Activated CD8-positive, alpha-beta memory T cell treated with anti-CD3 and anti-CD28 coated beads for 36 hours (primary cell): ENCODE results near the gene TMX3. TPM values are rescaled to one million over a fixed set of nuclear protein-coding genes. Genes with fewer than 3 reads are reported as not detected.

Source experiments
- CTCF ChIA-PET: fragments of 350-600 bp; sonication (Branson Sonifier 250); formaldehyde crosslinking; loops from one replicate; lab custom pipeline; 2021; ENCODE audit warnings: antibody characterized with exemption; lab: Charles Lee
- POLR2A ChIA-PET: fragments of 350-600 bp; sonication (Branson Sonifier 250); formaldehyde crosslinking; loops from one replicate; lab custom pipeline; 2021; ENCODE audit warnings: antibody characterized with exemption; lab: Charles Lee
- total RNA-seq, 2 experiments: library from RNA; stranded (reverse); gene quantifications; one replicate each; pipeline ENCODE4 v1.2.3, GENCODE V29; 2021

The TMX3 gene
- total RNA-seq, 2 experiments from 2014 or later, result 44.5 to 45.7 TPM

- POLR2A ChIA-PET, result no interaction called here
- CTCF ChIA-PET, result no interaction called here
Observed at GRCh38 chr18:68638613-68639012, 76.3 kb downstream of the TMX3 start.

GRCh38 chr18:68627812-68628211, 87.1 kb downstream of the TMX3 start:
- ChIA-PET CTCF (no interaction called here), POLR2A (no interaction called here)

Other genes with a start within 250 kb of the TMX3 start
- 1 to 10 TPM in 1 of 2 experiments, under 1 TPM in 1; 0.90 to 1.4 TPM for gene CCDC102B, start 83.0 kb upstream of the TMX3 start, total RNA-seq